Stimulated activated CD4-positive, alpha-beta T cell treated with anti-CD3 and anti-CD28 coated beads, Interleukin-2, amount 100 ng/mL, for 24 hours (primary cell): ENCODE results near the gene C3orf22.

Experiments
- DNase-seq, 2 donors: peaks; one replicate each; pipeline ENCODE4 v3.0.0-alpha.2; 2020

C3orf22 gene

GRCh38 chr3:126511291-126511690, 47.4 kb downstream of the C3orf22 start:
- DNase-seq: no peak

- no peak for DNase-seq
Observed at GRCh38 chr3:126510308-126510910, 48.3 kb downstream of the C3orf22 start.

DNA sequence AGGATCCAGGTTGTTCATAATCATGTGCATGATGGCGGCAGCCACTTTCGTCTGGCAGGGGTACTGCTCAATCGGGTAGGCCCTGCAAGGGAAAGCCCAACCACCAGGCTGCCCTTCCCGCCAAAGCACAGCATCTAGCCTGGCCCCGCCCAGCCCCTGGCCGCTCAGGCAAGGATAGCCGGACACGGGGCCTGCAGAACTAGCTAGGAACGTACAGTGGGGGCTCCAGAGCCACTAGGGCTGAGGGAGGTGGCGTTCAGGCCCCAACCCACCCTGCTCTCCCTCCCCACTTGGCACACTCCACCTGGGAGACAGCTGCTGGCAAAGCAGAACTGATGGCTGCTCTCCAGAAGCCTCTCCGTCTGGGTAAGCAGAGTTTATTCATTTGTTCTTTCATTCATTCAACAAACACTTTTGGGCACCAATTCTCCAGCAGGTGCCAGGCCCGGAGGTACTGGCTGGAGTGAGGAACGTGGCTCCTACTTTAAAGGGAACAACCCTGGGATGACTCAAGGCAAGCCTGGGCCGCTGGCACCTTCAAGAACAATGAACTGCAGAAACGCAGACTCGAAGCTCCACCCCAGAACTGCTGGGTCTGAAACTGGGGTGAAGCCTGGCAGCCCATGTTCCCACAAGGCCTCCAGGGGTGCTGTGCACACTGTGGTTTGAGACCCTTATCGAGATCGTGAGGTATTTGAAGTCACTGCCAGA, 49.0 kb downstream of the C3orf22 start:
- DNase-seq: no peak

DNA sequence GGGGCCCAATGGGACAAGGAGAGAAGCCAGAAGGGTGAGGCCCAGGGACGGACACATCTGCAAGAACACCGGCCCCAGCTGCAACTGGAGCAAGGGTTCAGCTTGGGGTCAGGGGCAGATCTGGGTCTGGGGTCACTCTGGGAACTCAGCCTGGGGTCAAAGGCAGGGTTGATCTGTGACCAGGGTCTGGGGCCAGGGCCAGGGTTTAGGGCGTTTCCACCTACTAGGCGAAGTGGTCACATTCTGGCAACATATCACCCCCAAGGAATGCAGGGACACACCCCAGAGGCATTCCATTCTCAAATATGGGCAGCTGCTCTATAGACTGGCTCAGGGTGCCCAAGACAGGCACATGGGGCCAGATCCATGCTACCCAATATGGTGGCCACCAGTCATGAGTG, 50.2 kb downstream of the C3orf22 start:
- DNase-seq: no peak

GRCh38 chr3:126507886-126508285, 50.8 kb downstream of the C3orf22 start:
- no peak for DNase-seq

DNA sequence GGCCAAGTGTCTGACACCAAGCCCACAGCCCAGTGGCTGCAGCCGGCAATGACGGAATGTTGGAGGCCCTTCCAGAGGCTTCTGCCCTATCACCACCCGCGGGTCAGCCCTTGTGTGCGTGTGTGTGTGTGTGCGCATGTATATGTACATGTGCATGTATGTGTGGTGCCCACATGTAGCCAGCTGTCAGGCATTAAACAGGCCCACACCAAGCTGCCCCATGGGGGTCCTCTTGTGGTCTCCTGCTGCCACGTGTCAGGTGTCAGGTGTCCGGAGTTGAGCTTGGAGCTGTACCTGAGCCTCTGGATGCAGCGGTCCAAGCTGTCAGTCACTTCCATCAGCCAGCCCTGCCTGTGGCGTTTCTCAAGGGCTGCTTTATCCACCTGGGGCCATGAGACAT, 55.0 kb downstream of the C3orf22 start:
- DNase-seq: no peak

DNA sequence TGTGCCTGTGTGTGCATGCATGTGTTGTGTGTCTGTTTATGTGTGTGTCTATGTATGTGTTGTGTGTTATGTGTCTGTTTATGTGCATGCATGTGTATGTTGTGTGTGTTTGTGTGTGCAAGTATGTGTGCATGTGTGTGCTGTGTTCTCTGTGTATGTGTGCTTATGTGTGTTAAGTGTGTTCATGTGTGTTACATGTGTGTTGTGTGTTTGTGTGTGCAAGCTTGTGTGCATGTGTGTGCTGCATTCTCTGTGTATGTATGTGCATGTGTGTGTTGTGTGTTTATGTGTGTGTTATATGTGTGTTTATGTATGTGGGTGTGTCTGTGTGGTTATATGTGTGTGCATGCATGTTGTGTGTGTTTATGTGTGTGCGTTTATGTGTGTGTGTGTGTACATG, 56.1 kb downstream of the C3orf22 start:
- no peak for DNase-seq

DNA sequence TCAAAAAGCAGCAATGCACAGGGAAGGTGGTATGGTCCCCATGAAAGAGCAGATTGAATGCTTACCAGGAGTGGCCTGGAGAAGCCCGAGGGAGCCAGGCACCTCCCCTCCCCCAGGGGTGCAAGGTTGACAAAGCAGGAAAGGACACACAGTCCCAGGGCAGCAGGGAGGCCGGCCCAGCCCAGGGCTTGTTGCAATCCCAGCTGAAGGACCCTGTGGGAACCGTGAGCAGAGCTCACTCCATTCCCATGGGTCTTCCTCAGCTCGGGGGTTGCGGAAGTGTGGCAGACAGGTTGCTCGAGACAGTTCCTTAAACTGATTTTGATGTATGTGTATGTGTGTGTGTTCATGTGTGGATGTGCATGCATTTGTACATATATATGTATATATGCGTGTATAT, 57.0 kb downstream of the C3orf22 start:
- DNase-seq: no peak

- no peak for DNase-seq
Observed at GRCh38 chr3:126501054-126501453, 57.7 kb downstream of the C3orf22 start.

DNA sequence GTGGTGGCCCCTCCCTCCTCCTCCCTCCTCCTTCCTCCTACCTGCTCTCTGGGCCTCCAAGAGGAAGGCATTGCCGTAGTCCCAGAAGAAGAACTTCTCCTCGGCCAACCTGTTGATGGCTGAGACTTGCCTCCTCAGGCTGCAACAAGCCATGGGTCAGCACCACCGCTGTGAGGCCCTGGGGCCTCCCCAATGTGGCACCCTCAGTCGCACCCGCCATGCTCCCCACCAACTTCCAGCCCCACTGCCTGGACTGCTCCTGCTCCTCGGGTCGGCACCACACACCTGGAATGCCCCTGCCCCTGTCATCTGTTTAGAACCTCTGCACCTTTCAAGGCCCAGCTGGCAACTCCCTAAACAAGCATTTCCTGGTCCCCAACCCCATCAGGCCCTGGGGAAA, 58.7 kb downstream of the C3orf22 start:
- no peak for DNase-seq
